ENCODE results near the gene SH3BGRL. TPM values are rescaled to one million over a fixed set of nuclear protein-coding genes. Genes with fewer than 3 reads are reported as not detected.

The SH3BGRL gene
- total and polyA plus RNA-seq, 10 donors, result 132 to 280 (median 193) TPM

- 76 to 100% (median 100%) methylated on average over 1 of the region's 1 CpG for WGBS, 5 donors
Measured at GRCh38 chrX:81286608-81287007, 84.7 kb downstream of the SH3BGRL start.

GRCh38 chrX:81291996-81292395, 90.1 kb downstream of the SH3BGRL start:
- H3K9me3 ChIP-seq, result peaks cover 0 to 58% (median 48%) of the 10 kb centered on the region in 8 donors
- peaks cover 0 to 59% (median 7%) of the 10 kb centered on the region in 6 donors for H3K36me3 ChIP-seq
- TF ChIP-seq POLR2A (IDR thresholded peaks at IDR 0.05), result no peak
- TF ChIP-seq CTCF (IDR thresholded peaks at IDR 0.05 in 8 of 11, conservative IDR thresholded peaks at IDR 0.05 in 3 of 11), result no peak
- TF ChIP-seq POLR2AphosphoS5 (IDR thresholded peaks at IDR 0.05), result no peak
- no peaks in the 10 kb centered on the region for H3K4me1 ChIP-seq
- intact Hi-C loops (cut with DNase I; ENCODE audit: low total_unique reads), result no loop called here
- no peak overlapping the region for H3K27ac ChIP-seq
- no peak for DNase-seq
- H3K27me3 ChIP-seq (replicated peaks in 1 of 7), result no peaks in the 10 kb centered on the region
- WGBS, 5 donors, result 80 to 100% (median 96%) methylated on average over 2 of the region's 2 CpGs; no CpG with 5 or more reads in 1 of the 5 donors
- H3K4me3 ChIP-seq, result no peak overlapping the region

More at GRCh38 chrX:81286608-81287007, 84.7 kb downstream of the SH3BGRL start:
- Histone ChIP-seq H3K4me3 (no peak overlapping the region), H3K36me3 (peaks cover 0 to 14% (median under 1%) of the 10 kb centered on the region in 6 donors), H3K27me3 (replicated peaks in 1 of 7) (no peaks in the 10 kb centered on the region), H3K27ac (no peak overlapping the region), H3K9me3 (peaks cover 0 to 44% (median 21%) of the 10 kb centered on the region in 8 donors), H3K4me1 (no peaks in the 10 kb centered on the region)
- no peak for DNase-seq
- no peak for TF ChIP-seq POLR2A (IDR thresholded peaks at IDR 0.05)
- TF ChIP-seq CTCF (IDR thresholded peaks at IDR 0.05 in 8 of 11, conservative IDR thresholded peaks at IDR 0.05 in 3 of 11), result no peak
- TF ChIP-seq POLR2AphosphoS5 (IDR thresholded peaks at IDR 0.05), result no peak
- intact Hi-C loops (cut with DNase I; ENCODE audit: low total_unique reads), result no loop called here

GRCh38 chrX:81294101-81294500, 92.2 kb downstream of the SH3BGRL start:
- H3K27ac ChIP-seq, result no peak overlapping the region
- no peaks in the 10 kb centered on the region for H3K4me1 ChIP-seq
- intact Hi-C loops (cut with DNase I; ENCODE audit: low total_unique reads), result no loop called here
- H3K27me3 ChIP-seq (replicated peaks in 1 of 7), result no peaks in the 10 kb centered on the region
- H3K4me3 ChIP-seq, result no peak overlapping the region
- TF ChIP-seq POLR2A (IDR thresholded peaks at IDR 0.05), result no peak
- no peak for DNase-seq
- H3K9me3 ChIP-seq, result peaks cover 0 to 54% (median 47%) of the 10 kb centered on the region in 8 donors
- H3K36me3 ChIP-seq, result peaks cover 0 to 61% (median 7%) of the 10 kb centered on the region in 6 donors
- 88 to 98% (median 96%) methylated on average over 2 of the region's 2 CpGs for WGBS, 5 donors

- no peaks in the 10 kb centered on the region for H3K27me3 ChIP-seq (replicated peaks in 1 of 7)
- intact Hi-C loops (cut with DNase I; ENCODE audit: low total_unique reads), result no loop called here
- peaks cover 0 to 16% (median 0%) of the 10 kb centered on the region in 6 donors for H3K36me3 ChIP-seq
- no peaks in the 10 kb centered on the region for H3K4me1 ChIP-seq
- WGBS, 5 donors, result 87 to 100% (median 96%) methylated on average over 1 of the region's 1 CpG
- H3K9me3 ChIP-seq, result no peaks in the 10 kb centered on the region
- no peak for TF ChIP-seq POLR2AphosphoS5 (IDR thresholded peaks at IDR 0.05)
- TF ChIP-seq POLR2A (IDR thresholded peaks at IDR 0.05), result no peak
- no peak for TF ChIP-seq CTCF (IDR thresholded peaks at IDR 0.05 in 8 of 11, conservative IDR thresholded peaks at IDR 0.05 in 3 of 11)
- no peak overlapping the region for H3K27ac ChIP-seq
- no peak for DNase-seq
- H3K4me3 ChIP-seq, result no peak overlapping the region
Measured at GRCh38 chrX:81301877-81302276, 100.0 kb downstream of the SH3BGRL start.

GRCh38 chrX:81304563-81304962, 102.7 kb downstream of the SH3BGRL start:
- no peak for DNase-seq
- TF ChIP-seq POLR2AphosphoS5 (IDR thresholded peaks at IDR 0.05) (no peak), POLR2A (IDR thresholded peaks at IDR 0.05) (no peak), CTCF (IDR thresholded peaks at IDR 0.05 in 8 of 11, conservative IDR thresholded peaks at IDR 0.05 in 3 of 11) (no peak)
- no peak overlapping the region for H3K4me3 ChIP-seq
- H3K4me1 ChIP-seq, result no peaks in the 10 kb centered on the region
- no peaks in the 10 kb centered on the region for H3K27me3 ChIP-seq (replicated peaks in 1 of 7)
- no peak overlapping the region for H3K27ac ChIP-seq
- H3K36me3 ChIP-seq, result no peaks in the 10 kb centered on the region
- intact Hi-C loops (cut with DNase I; ENCODE audit: low total_unique reads), result no loop called here
- no peaks in the 10 kb centered on the region for H3K9me3 ChIP-seq

All from spleen (tissue), 11 donors.